HUDEP-2 (cell line): ENCODE data around the gene SAE1.

Source experiments
- DNase-seq, 76 experiments: peaks; one replicate each; lab custom pipeline; 2025; ENCODE audit not compliant: unreplicated experiment in 76 of 76; lab: John Stamatoyannopoulos, UW

SAE1 gene

DNA sequence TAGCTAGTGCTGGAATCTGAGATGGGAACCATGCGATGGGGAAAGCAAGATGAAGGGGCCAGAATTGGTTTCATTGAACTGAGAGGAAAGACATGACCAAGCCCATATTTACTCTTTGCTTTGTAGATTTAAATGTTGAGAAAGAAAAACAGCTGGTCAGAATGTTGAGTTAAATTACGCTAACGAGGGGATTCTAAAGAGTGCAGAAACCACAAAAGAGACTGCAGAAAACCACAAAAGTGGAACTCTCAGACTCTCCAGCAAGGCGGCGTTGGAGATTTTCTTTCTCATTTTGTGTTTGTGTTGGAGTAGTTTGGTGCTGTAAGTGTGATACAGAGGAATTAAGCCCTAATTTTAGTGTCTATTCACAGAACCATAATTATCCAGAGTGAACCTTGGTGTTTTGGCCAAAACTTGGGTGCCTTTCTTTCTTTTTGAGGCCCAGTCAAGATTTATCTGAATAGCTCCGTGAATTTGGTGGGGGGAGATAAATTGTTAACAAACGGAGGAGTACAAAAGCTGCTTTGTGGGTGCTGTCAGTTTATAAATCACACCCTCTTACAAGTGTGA lies 26.3 kb downstream of the SAE1 start:
- DNase-seq = no peak

- no peak for DNase-seq
These were observed 27.0 kb downstream of the SAE1 start for GRCh38 chr19:47157431-47158321.

DNA sequence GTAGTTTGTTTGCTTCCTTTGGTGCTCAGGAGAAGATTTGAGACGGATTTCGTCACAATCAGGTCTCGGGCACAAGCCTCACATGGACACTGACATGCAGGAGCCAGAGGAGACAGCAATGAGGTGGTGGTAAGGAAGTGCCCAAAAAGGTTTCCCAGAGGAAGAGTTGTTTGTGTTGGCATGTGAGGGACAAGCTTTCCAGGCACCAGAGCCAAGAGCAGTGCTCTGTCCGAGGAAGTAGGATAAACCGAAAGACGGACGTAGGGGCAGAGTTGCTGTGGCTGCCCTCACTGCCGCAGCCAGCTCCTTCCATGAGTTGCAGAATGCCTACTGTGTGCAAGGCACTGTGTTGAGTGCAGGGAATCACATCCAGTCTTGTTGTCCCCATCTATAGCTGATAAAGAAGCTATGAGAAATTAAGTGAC lies 27.7 kb downstream of the SAE1 start:
- DNase-seq = no peak

- no peak for DNase-seq
These were observed 28.4 kb downstream of the SAE1 start for GRCh38 chr19:47158879-47159503.

DNA sequence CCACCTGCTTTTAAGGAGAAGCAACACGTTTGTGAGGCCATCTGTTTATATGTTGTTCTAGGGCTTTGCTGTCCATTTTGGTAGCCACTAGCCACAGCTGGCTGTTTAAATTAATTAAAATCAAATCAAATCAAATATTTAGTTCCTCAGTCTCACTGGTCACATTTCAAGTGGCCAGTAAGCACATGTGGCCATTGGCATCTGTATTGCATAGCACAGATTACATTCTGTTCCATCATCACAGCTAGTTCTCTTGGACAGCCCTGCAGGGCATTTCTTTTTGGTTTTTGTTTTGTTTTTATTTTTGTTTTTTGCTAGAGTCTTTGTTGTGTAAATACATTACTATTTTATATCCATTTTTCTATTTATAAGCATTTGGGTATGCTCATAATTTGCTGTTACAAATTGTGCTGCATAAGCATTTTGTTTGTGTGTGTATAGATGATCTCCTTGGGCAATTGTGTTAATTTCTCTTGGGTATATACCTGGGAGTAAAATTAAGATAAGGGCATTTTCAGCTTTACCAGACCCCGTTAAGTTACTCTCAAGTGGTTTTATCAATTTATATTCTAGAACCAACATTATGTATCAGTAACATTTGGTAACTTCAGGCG lies 31.3 kb downstream of the SAE1 start:
- DNase-seq = no peak

DNA sequence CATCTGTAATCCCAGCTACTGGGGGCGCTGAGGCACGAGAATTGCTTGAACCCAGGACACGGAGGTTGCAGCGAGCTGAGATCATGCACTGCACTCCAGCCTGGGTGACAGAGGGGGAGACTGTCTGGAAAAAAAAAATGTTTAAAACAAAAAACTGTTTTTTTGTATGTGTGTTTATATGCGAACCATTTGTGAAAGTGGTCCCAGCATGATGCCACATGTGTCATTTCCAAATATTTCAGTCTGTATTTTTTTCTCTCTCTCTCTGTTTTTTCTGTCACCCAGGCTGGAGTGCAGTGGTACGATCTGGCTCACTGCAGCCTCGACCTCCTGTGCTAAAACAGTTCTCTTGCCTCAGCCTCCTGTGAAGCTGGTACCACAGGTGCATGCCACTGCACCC lies 37.4 kb downstream of the SAE1 start:
- DNase-seq = no peak

- no peak for DNase-seq
These were observed 42.2 kb downstream of the SAE1 start for GRCh38 chr19:47172666-47173455.

DNA sequence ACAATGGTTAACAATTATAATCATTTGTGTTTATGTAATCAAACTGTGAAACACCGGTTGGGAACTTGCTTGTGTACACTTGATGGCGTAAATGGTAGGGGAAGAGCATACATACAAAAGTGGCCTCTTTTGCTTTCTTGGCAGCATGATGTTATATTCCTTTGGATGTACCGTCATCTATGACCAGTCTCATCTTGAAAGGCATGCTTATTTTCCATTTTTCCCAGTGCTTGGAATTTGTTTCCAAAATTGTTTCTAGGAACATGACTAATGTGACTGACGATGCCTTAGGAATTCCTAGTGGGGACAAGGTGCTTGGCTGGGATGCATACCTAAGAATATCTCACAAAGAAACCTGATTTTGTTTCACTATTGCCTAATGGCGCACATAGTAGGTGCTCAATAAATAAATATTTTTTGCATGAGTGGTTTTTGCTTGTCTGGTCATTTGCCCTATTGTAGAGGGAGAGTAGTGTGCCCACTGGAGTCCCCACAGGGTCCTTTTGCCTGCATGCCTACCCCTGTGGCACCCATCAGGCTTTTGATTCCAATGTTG lies 45.5 kb downstream of the SAE1 start:
- no peak for DNase-seq

GRCh38 chr19:47176627-47177090 lies 46.0 kb downstream of the SAE1 start:
- DNase-seq = no peak

GRCh38 chr19:47179653-47180310 lies 49.1 kb downstream of the SAE1 start:
- DNase-seq = no peak

DNA sequence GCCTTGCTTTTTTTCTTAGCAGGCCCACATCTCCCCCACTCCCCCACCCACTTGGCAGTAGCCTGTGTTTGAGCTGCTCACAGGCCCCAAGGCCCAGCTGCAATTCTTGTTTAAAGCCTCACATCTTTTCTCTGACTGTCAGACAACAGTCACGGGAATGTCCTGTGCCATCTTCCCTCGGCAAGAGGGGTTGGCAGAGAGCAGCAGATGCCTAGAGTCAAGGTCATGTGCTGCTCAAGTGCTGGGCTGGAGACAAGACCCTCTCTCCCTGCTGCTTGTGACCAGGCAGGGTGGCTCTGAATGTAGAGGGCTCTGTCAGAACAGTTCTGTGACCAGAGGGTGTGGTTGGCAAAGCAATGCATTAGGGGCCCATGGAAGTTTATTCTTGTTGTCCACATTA lies 53.0 kb downstream of the SAE1 start:
- DNase-seq = no peak

- no peak for DNase-seq
These were observed 56.1 kb downstream of the SAE1 start for GRCh38 chr19:47186446-47187334.

DNA sequence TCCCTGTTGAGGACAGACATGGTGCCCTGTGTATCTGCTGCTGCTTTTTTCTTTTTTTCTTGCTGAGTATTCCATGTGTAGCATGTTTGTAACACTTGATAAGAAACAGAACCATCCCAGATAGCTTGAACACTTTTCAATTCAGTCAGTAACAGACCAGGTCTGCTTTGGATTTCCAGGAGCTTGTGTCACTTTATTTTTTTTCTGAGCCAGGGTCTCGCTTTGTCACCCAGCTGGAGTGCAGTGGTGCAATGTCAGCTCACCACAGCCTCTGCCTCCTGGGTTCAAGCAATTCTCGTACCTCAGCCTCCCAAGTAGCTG lies 56.7 kb downstream of the SAE1 start:
- no peak for DNase-seq

DNA sequence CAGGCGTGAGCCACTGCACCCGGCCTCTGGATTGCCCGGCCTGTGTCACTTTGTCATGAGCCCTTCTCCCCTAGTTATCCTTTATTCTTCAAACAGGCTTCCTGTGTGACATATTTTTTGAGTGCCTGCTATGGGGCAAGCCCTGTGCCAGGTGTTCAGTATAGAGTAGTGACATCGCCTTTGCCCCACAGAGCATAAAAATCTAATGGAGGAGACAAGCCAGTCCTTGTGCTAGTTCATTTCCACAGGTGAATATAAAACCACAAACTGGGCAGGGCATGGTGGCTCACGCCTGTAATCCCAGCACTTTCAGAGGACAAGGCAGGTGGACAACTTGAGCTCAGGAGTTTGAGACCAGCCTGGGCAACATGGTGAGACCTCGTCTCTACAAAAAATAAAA lies 57.2 kb downstream of the SAE1 start:
- DNase-seq = no peak

DNA sequence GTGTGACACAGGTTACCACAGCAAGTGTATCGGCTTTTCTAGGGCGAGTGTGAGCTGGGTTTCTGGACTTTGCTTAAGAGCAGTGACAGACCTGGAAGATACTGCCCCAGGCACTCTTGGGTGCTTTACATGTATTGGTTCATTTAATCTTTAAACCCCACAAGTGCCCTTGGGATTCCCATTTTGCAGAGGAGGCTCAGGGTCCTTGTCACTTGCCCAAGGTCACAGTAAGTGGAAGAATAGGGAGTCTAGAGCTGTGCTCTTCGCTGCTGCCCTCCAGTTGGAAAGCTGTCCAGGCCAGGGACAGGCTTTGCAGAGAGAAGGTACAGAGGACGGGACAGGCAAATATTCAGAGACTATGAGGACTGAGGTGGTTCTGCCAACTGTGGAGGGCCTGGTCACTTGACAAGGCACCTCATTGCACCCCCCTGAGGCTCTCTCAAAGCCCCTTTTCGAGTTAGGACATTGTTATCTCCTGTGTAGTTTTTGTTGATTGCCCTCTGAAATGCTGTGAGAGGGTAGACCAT lies 57.9 kb downstream of the SAE1 start:
- DNase-seq = no peak

DNA sequence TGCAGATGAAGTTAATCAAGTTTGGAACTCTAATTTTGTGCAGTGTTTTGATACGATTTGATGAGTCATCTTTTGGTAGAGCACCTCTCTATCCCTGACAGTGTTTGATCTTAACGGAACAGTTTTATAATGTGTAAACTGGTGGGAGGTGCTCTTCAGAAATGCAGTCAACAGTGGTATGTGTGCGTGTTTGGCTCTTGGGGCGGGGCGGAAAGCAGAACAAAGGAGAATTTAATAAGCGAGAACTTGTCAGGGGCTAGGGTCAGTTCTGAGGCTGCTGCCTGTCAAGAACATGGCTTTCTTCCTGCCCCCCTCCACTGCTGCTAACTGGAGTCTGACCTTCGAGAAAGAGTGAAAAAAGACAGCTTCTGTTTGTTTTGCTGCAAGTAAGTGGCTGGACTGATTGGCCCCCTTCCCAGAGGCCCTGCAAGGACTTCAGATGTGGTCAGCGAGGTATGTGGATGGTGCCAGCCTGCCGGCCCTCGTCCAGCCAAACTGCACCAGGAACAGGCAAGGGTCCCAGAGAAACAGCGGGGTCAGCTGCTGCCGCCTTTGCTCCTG lies 59.6 kb downstream of the SAE1 start:
- DNase-seq = no peak

- no peak for DNase-seq
These were observed 64.8 kb downstream of the SAE1 start for GRCh38 chr19:47195434-47195833.

GRCh38 chr19:47197141-47197540 lies 66.5 kb downstream of the SAE1 start:
- DNase-seq = no peak
